ENCODE data around the gene CDK17.
"Not testable (repeated sequence)": the region's sequence is repeated elsewhere in the genome, so short reads cannot be mapped to it uniquely, and the experiment has no call there.

CDK17 gene

GRCh38 chr12:96407429-96408097 lies 7.3 kb upstream of the CDK17 start:
- H3K4me3 Mint-ChIP-seq: peak overlapping the region; percentile 35 to 62
- ATAC-seq (replicated peaks): peak; percentile 95
- H3K36me3 Mint-ChIP-seq, H3K27me3 Mint-ChIP-seq, H3K9me3 Mint-ChIP-seq: not testable (repeated sequence)
- H3K27ac Mint-ChIP-seq: peak overlapping the region; percentile 96
- peaks cover 18 to 34% of the 10 kb centered on the region in 2 donors for H3K4me1 Mint-ChIP-seq
- peak; percentile 80 for DNase-seq

GRCh38 chr12:96404696-96405095 lies 4.5 kb upstream of the CDK17 start:
- peaks cover 20 to 39% of the 10 kb centered on the region in 2 donors for H3K4me1 Mint-ChIP-seq

GRCh38 chr12:96403870-96404269 lies 3.6 kb upstream of the CDK17 start:
- Mint-ChIP-seq H3K36me3 (peaks cover 0 to 5% of the 10 kb centered on the region in 2 donors), H3K9me3 (no peaks in the 10 kb centered on the region), H3K27me3 (no peaks in the 10 kb centered on the region), H3K4me1 (peaks cover 20 to 34% of the 10 kb centered on the region in 2 donors), H3K4me3 (no peak overlapping the region), H3K27ac (no peak overlapping the region)
- ATAC-seq (replicated peaks) (no peak), DNase-seq (no peak)

More at GRCh38 chr12:96404696-96405095, 4.5 kb upstream of the CDK17 start:
- peaks cover 0 to 5% of the 10 kb centered on the region in 2 donors for H3K36me3 Mint-ChIP-seq
- H3K9me3 Mint-ChIP-seq: no peaks in the 10 kb centered on the region
- no peak overlapping the region for H3K27ac Mint-ChIP-seq
- DNase-seq (no peak), ATAC-seq (replicated peaks) (no peak)
- no peaks in the 10 kb centered on the region for H3K27me3 Mint-ChIP-seq
- no peak overlapping the region for H3K4me3 Mint-ChIP-seq

GRCh38 chr12:96402522-96402921 lies 2.3 kb upstream of the CDK17 start:
- not testable (repeated sequence) for H3K27ac Mint-ChIP-seq; H3K4me3 Mint-ChIP-seq; H3K36me3 Mint-ChIP-seq; H3K27me3 Mint-ChIP-seq; H3K9me3 Mint-ChIP-seq; ATAC-seq (replicated peaks); DNase-seq
- peaks cover 15 to 27% of the 10 kb centered on the region in 2 donors for H3K4me1 Mint-ChIP-seq

DNA sequence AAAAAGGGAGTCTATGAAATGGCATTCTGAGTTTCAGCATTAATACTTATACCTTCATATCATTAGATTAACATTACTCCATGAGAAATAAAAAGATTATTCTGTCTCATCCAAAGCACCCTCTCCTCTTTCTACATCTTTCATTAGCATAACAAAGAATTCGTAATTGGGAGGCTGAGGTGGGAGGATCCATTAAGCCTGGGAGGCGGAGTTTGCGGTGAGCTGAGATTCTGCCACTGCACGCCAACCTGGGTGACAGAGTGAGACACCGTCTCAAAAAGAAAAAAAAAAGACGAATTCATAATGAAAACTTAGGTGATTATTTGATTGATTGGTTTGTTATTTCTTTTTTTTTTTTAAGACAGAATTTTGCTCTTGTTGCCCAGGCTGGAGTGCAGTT lies 1.8 kb upstream of the CDK17 start:
- Mint-ChIP-seq H3K27ac (no peak overlapping the region), H3K27me3 (no peaks in the 10 kb centered on the region), H3K9me3 (no peaks in the 10 kb centered on the region), H3K36me3 (no peaks in the 10 kb centered on the region), H3K4me1 (peaks cover 13 to 22% of the 10 kb centered on the region in 2 donors), H3K4me3 (no peak overlapping the region)
- no peak for DNase-seq
- no peak for ATAC-seq (replicated peaks)

- Mint-ChIP-seq H3K36me3 (no peaks in the 10 kb centered on the region), H3K27ac (peak overlapping the region; percentile 96), H3K4me3 (peak overlapping the region; percentile 87 to 90), H3K4me1 (peaks cover 9 to 23% of the 10 kb centered on the region in 2 donors), H3K27me3 (no peaks in the 10 kb centered on the region), H3K9me3 (no peaks in the 10 kb centered on the region)
- peak; percentile 17 to 22 for ATAC-seq (replicated peaks)
- DNase-seq: no peak
These were observed 1.0 kb upstream of the CDK17 start for GRCh38 chr12:96401076-96401871.

GRCh38 chr12:96400631-96401075 lies 414 bp upstream of the CDK17 start:
- Mint-ChIP-seq H3K4me3 (peak overlapping the region; percentile 87 to 90), H3K27ac (peak overlapping the region; percentile 96), H3K27me3 (no peaks in the 10 kb centered on the region), H3K9me3 (no peaks in the 10 kb centered on the region), H3K36me3 (no peaks in the 10 kb centered on the region), H3K4me1 (peaks cover 9 to 30% of the 10 kb centered on the region in 2 donors)
- DNase-seq (no peak), ATAC-seq (replicated peaks) (peak; percentile 10 to 22)

DNA sequence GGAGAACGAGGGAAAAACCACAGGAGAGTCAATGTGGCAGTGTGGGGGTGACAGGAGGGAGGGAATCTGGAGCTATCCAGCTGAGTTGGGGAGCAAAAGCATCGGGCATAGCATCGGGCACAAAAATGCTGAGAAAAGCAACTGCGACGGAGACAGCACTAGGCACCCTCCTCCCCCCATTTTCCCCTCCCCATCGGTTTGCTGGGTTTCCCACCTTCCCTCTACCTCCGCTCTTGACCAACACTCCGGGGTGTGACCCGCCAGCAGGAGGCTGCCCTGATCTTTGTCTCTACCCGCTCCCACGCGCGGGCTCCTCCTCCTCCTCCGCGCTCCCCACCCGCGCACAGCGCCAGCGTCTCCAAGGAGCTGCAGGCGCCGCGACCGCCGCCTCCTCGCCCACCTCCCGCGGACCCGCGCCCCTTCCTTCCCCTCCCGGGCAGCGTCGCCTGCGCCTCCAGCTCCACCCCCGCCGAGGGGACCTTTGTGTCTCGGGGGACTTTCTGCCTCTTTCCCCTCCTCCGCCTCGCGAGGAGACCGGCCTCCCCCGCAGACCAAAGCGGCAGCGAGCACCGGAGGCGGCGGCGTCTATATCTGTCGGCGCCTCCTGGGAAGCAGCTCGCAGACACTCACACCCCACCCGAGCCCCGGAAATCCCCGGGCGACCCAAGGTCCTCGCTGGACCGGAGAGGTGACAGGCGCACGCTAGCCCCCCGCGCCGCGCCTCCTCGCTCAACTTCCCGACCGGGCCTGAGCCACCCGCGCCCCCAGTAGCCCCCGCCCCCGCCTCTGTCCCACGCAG lies 920 bp downstream of the CDK17 start:
- Mint-ChIP-seq H3K27me3 (no peaks in the 10 kb centered on the region), H3K36me3 (no peaks in the 10 kb centered on the region), H3K27ac (peak overlapping the region; percentile 99), H3K9me3 (no peaks in the 10 kb centered on the region), H3K4me1 (peaks cover 11 to 38% of the 10 kb centered on the region in 2 donors), H3K4me3 (peak overlapping the region; percentile 87 to 90)
- peak; percentile 60 to 64 for ATAC-seq (replicated peaks)
- peak; percentile 82 for DNase-seq

- Mint-ChIP-seq H3K9me3 (no peaks in the 10 kb centered on the region), H3K36me3 (no peaks in the 10 kb centered on the region), H3K4me3 (peak overlapping the region; percentile 87 to 90), H3K27me3 (no peaks in the 10 kb centered on the region), H3K4me1 (peaks cover 11 to 38% of the 10 kb centered on the region in 2 donors), H3K27ac (peak overlapping the region; percentile 99)
- DNase-seq: no peak
- peak in 1 of 2 donors; percentile 2 for ATAC-seq (replicated peaks)
These were observed 1.7 kb downstream of the CDK17 start for GRCh38 chr12:96398424-96399119.

GRCh38 chr12:96397756-96398423 lies 2.3 kb downstream of the CDK17 start:
- peaks cover 9 to 40% of the 10 kb centered on the region in 2 donors for H3K4me1 Mint-ChIP-seq
- no peaks in the 10 kb centered on the region for H3K9me3 Mint-ChIP-seq
- no peaks in the 10 kb centered on the region for H3K27me3 Mint-ChIP-seq
- ATAC-seq (replicated peaks) (no peak), DNase-seq (no peak)
- H3K36me3 Mint-ChIP-seq: no peaks in the 10 kb centered on the region
- peak overlapping the region; percentile 99 for H3K27ac Mint-ChIP-seq
- peak overlapping the region; percentile 87 to 90 for H3K4me3 Mint-ChIP-seq

DNA sequence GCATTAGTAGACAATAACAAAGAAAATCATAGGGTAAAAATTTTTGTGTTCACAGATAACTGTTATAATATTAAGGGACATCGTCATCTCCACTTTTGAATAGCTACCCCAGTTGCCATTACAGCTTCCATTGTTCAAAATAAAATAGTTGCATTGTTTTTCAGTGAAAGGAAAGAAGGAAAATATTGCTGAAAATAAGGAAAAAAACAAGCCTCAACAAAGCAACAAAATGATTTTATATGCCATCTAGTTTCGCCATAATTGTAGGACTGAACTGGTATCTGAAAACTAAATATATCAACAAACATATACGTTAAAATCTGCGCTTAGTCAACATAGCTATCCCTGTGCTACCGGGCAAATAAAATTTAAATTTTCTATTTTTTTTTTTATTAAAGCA lies 3.3 kb downstream of the CDK17 start:
- no peak for DNase-seq
- Mint-ChIP-seq H3K27ac (no peak overlapping the region), H3K27me3 (no peaks in the 10 kb centered on the region), H3K4me1 (peaks cover 11 to 47% of the 10 kb centered on the region in 2 donors), H3K4me3 (no peak overlapping the region), H3K9me3 (no peaks in the 10 kb centered on the region), H3K36me3 (no peaks in the 10 kb centered on the region)
- ATAC-seq (replicated peaks): no peak

DNA sequence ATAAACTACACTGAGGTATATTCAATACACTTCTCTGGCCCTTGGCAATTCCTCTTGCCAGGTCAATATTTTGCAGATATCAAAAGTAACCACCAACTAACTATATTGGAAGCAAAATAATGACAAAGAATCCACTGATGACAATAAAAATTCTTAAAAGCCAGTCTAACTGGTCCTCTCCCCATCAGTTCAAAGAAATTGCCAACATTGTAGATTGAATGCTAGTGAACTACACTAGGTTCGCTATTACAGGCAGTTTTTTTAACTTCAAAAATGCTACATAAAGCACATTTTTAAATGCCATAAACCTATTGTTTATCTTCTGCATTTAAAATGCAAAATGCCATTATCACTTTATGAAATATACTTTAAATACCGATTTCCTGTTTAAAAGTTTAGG lies 4.0 kb downstream of the CDK17 start:
- ATAC-seq (replicated peaks) (no peak), DNase-seq (no peak)
- Mint-ChIP-seq H3K27ac (no peak overlapping the region), H3K27me3 (no peaks in the 10 kb centered on the region), H3K4me1 (peaks cover 13 to 43% of the 10 kb centered on the region in 2 donors), H3K9me3 (no peaks in the 10 kb centered on the region), H3K36me3 (peaks cover 0 to 4% of the 10 kb centered on the region in 2 donors), H3K4me3 (no peak overlapping the region)

DNA sequence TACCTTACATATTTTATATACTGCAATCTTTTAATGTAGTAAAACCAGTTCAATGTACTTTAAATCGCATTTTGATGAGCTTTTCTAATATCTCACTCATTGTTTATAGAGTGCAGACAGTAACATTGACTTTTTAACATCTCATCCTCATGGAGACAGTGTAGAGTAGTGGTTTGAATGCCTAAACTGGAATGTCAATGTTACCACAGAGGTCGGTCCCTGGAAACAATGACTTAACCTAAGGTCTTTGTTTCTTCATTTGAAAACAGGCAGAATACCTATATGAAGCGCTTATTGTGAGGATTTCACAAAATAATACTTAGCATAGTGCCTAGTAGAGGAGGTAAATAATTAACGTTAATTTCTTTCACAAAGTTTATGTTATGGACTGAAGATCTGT lies 5.0 kb downstream of the CDK17 start:
- peaks cover 10 to 37% of the 10 kb centered on the region in 2 donors for H3K4me1 Mint-ChIP-seq
- no peak overlapping the region for H3K4me3 Mint-ChIP-seq
- H3K36me3 Mint-ChIP-seq: peaks cover 0 to 4% of the 10 kb centered on the region in 2 donors
- ATAC-seq (replicated peaks) (no peak), DNase-seq (no peak)
- no peaks in the 10 kb centered on the region for H3K27me3 Mint-ChIP-seq
- no peaks in the 10 kb centered on the region for H3K9me3 Mint-ChIP-seq
- H3K27ac Mint-ChIP-seq: no peak overlapping the region
